ENCODE results near the gene RPS19.
A peak's percentile ranks its signal among the peaks of the same experiment; 100 is the strongest.
"Not testable (repeated sequence)": the region's sequence is repeated elsewhere in the genome, so short reads cannot be mapped to it uniquely, and the experiment has no call there.

The RPS19 gene

GRCh38 chr19:41912899-41913537 is 53.0 kb downstream of the RPS19 start:
- Histone ChIP-seq H3K4me1 (ENCODE audit: control insufficient read depth, insufficient read depth, low read length) (no peaks in the 10 kb centered on the region), H3K27me3 (replicated peaks; ENCODE audit: control insufficient read depth, insufficient read depth, low read length) (peaks cover 46% of the 10 kb centered on the region)

GRCh38 chr19:41913538-41914423 is 53.7 kb downstream of the RPS19 start:
- H3K36me3 ChIP-seq (ENCODE audit: control insufficient read depth, insufficient read depth, low read length, severe bottlenecking): no peaks in the 10 kb centered on the region
- peaks cover 53% of the 10 kb centered on the region for H3K27me3 ChIP-seq (replicated peaks; ENCODE audit: control insufficient read depth, insufficient read depth, low read length)
- H3K9me3 ChIP-seq (ENCODE audit: control insufficient read depth, low read length): no peaks in the 10 kb centered on the region
- no peak overlapping the region for H3K9ac ChIP-seq (ENCODE audit: low read length)
- H3K4me3 ChIP-seq (ENCODE audit: low read length): no peak overlapping the region
- H3K4me1 ChIP-seq (ENCODE audit: control insufficient read depth, insufficient read depth, low read length): no peaks in the 10 kb centered on the region
- no peak for DNase-seq (ENCODE audit: low read depth)

More at GRCh38 chr19:41912899-41913537, 53.0 kb downstream of the RPS19 start:
- Histone ChIP-seq H3K4me3 (ENCODE audit: low read length) (no peak overlapping the region), H3K36me3 (ENCODE audit: control insufficient read depth, insufficient read depth, low read length, severe bottlenecking) (no peaks in the 10 kb centered on the region), H3K9me3 (ENCODE audit: control insufficient read depth, low read length) (no peaks in the 10 kb centered on the region), H3K9ac (ENCODE audit: low read length) (no peak overlapping the region)
- peak; percentile 44 for DNase-seq (ENCODE audit: low read depth)

GRCh38 chr19:41914424-41914834 is 54.4 kb downstream of the RPS19 start:
- not testable (repeated sequence) for H3K9ac ChIP-seq (ENCODE audit: low read length); H3K36me3 ChIP-seq (ENCODE audit: control insufficient read depth, insufficient read depth, low read length, severe bottlenecking); H3K4me3 ChIP-seq (ENCODE audit: low read length); H3K4me1 ChIP-seq (ENCODE audit: control insufficient read depth, insufficient read depth, low read length); H3K9me3 ChIP-seq (ENCODE audit: control insufficient read depth, low read length); DNase-seq (ENCODE audit: low read depth)
- H3K27me3 ChIP-seq (replicated peaks; ENCODE audit: control insufficient read depth, insufficient read depth, low read length): peaks cover 60% of the 10 kb centered on the region

GRCh38 chr19:41915021-41915775 is 55.1 kb downstream of the RPS19 start:
- Histone ChIP-seq H3K9me3 (ENCODE audit: control insufficient read depth, low read length) (no peaks in the 10 kb centered on the region), H3K4me3 (ENCODE audit: low read length) (no peak overlapping the region), H3K9ac (ENCODE audit: low read length) (no peak overlapping the region), H3K4me1 (ENCODE audit: control insufficient read depth, insufficient read depth, low read length) (no peaks in the 10 kb centered on the region), H3K27me3 (replicated peaks; ENCODE audit: control insufficient read depth, insufficient read depth, low read length) (peaks cover 65% of the 10 kb centered on the region), H3K36me3 (ENCODE audit: control insufficient read depth, insufficient read depth, low read length, severe bottlenecking) (no peaks in the 10 kb centered on the region)
- peak; percentile 32 for DNase-seq (ENCODE audit: low read depth)

- no peaks in the 10 kb centered on the region for H3K4me1 ChIP-seq (ENCODE audit: control insufficient read depth, insufficient read depth, low read length)
- no peaks in the 10 kb centered on the region for H3K36me3 ChIP-seq (ENCODE audit: control insufficient read depth, insufficient read depth, low read length, severe bottlenecking)
- H3K9ac ChIP-seq (ENCODE audit: low read length): no peak overlapping the region
- no peak overlapping the region for H3K4me3 ChIP-seq (ENCODE audit: low read length)
- no peak for DNase-seq (ENCODE audit: low read depth)
- H3K9me3 ChIP-seq (ENCODE audit: control insufficient read depth, low read length): no peaks in the 10 kb centered on the region
- H3K27me3 ChIP-seq (replicated peaks; ENCODE audit: control insufficient read depth, insufficient read depth, low read length): peaks cover 65% of the 10 kb centered on the region
These were observed 55.8 kb downstream of the RPS19 start for GRCh38 chr19:41915776-41916414.

DNA sequence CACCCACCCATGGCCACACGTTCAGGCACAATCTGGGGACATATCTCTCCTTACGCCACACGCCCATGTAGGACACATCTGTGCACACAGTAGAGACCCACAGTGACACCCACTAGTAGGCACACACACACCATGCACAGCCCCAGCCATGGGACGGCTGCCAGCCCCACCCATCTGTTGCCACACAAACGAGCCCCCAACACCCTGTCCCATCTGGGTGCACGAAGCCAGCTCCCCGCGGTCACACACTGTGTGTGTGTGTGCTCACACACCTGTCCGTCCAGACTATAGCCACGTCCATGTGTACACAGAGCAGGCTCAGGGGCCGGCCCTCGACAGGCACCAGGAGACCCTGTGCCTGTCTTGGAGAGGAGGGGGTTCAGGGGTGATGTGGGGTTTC is 57.6 kb downstream of the RPS19 start:
- H3K27me3 ChIP-seq (replicated peaks; ENCODE audit: control insufficient read depth, insufficient read depth, low read length): peaks cover 57% of the 10 kb centered on the region
- no peaks in the 10 kb centered on the region for H3K9me3 ChIP-seq (ENCODE audit: control insufficient read depth, low read length)
- H3K36me3 ChIP-seq (ENCODE audit: control insufficient read depth, insufficient read depth, low read length, severe bottlenecking): no peaks in the 10 kb centered on the region
- no peak overlapping the region for H3K4me3 ChIP-seq (ENCODE audit: low read length)
- no peak for DNase-seq (ENCODE audit: low read depth)
- no peaks in the 10 kb centered on the region for H3K4me1 ChIP-seq (ENCODE audit: control insufficient read depth, insufficient read depth, low read length)
- H3K9ac ChIP-seq (ENCODE audit: low read length): no peak overlapping the region

DNA sequence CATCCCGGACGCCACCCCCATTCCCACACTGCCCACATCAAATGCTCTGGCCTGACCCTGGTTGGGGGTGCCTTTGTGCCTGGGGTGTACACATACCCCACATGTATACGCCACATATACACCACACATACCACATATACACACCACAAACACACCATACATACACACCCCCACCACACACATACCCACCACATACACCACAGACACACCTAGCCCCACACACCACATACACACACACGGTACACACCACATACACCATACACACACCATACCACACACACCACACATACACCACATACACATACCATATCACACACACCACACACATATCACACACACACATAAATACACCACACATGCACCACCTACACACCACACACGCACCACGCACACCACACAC is 58.0 kb downstream of the RPS19 start:
- Histone ChIP-seq H3K36me3 (ENCODE audit: control insufficient read depth, insufficient read depth, low read length, severe bottlenecking) (no peaks in the 10 kb centered on the region), H3K9ac (ENCODE audit: low read length) (no peak overlapping the region), H3K4me3 (ENCODE audit: low read length) (no peak overlapping the region), H3K4me1 (ENCODE audit: control insufficient read depth, insufficient read depth, low read length) (no peaks in the 10 kb centered on the region), H3K27me3 (replicated peaks; ENCODE audit: control insufficient read depth, insufficient read depth, low read length) (peaks cover 61% of the 10 kb centered on the region), H3K9me3 (ENCODE audit: control insufficient read depth, low read length) (no peaks in the 10 kb centered on the region)
- no peak for DNase-seq (ENCODE audit: low read depth)

- no peak overlapping the region for H3K9ac ChIP-seq (ENCODE audit: low read length)
- no peaks in the 10 kb centered on the region for H3K4me1 ChIP-seq (ENCODE audit: control insufficient read depth, insufficient read depth, low read length)
- no peak for DNase-seq (ENCODE audit: low read depth)
- H3K4me3 ChIP-seq (ENCODE audit: low read length): no peak overlapping the region
- H3K27me3 ChIP-seq (replicated peaks; ENCODE audit: control insufficient read depth, insufficient read depth, low read length): peaks cover 61% of the 10 kb centered on the region
- H3K36me3 ChIP-seq (ENCODE audit: control insufficient read depth, insufficient read depth, low read length, severe bottlenecking): no peaks in the 10 kb centered on the region
- no peaks in the 10 kb centered on the region for H3K9me3 ChIP-seq (ENCODE audit: control insufficient read depth, low read length)
These were observed 58.7 kb downstream of the RPS19 start for GRCh38 chr19:41918653-41919244.

DNA sequence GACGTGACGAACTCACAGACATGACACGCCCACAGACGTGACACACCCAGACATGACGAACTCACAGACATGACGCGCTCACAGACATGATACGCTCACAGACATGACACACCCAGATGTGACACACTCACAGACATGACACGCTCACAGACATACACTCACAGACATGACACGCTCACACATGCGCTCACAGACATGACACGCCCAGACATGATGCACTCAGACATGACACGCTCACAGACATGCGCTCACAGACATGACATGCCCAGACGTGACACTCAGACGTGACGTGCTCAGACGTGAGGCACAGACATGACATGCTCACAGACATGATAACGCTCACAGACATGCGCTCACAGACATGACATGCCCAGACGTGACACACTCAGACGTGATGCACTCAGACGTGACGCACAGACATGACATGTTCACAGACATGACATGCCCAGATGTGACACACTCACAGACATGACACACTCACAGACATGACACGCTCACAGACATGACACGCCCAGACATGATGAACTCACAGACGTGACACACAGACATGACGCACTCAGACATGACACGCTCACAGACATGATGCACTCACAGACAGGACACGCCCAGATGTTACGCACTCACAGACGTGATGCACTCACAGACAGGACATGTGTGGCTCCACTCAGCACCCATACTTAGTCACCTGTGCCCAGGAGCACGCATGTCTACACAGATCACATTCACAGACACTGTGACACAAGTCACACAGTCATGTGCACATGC is 60.1 kb downstream of the RPS19 start:
- H3K27me3 ChIP-seq (replicated peaks; ENCODE audit: control insufficient read depth, insufficient read depth, low read length): peaks cover 65% of the 10 kb centered on the region
- H3K9me3 ChIP-seq (ENCODE audit: control insufficient read depth, low read length): no peaks in the 10 kb centered on the region
- H3K4me1 ChIP-seq (ENCODE audit: control insufficient read depth, insufficient read depth, low read length): no peaks in the 10 kb centered on the region
- H3K36me3 ChIP-seq (ENCODE audit: control insufficient read depth, insufficient read depth, low read length, severe bottlenecking): no peaks in the 10 kb centered on the region
- H3K9ac ChIP-seq (ENCODE audit: low read length): no peak overlapping the region
- DNase-seq (ENCODE audit: low read depth): no peak
- no peak overlapping the region for H3K4me3 ChIP-seq (ENCODE audit: low read length)

GRCh38 chr19:41920882-41921576 is 61.0 kb downstream of the RPS19 start:
- H3K9ac ChIP-seq (ENCODE audit: low read length): no peak overlapping the region

More at GRCh38 chr19:41920882-41921576, 61.0 kb downstream of the RPS19 start:
- DNase-seq (ENCODE audit: low read depth): no peak
- H3K9me3 ChIP-seq (ENCODE audit: control insufficient read depth, low read length): no peaks in the 10 kb centered on the region
- H3K27me3 ChIP-seq (replicated peaks; ENCODE audit: control insufficient read depth, insufficient read depth, low read length): peaks cover 67% of the 10 kb centered on the region
- H3K4me1 ChIP-seq (ENCODE audit: control insufficient read depth, insufficient read depth, low read length): no peaks in the 10 kb centered on the region
- H3K4me3 ChIP-seq (ENCODE audit: low read length): no peak overlapping the region
- no peaks in the 10 kb centered on the region for H3K36me3 ChIP-seq (ENCODE audit: control insufficient read depth, insufficient read depth, low read length, severe bottlenecking)

Measured in adipocyte (in vitro differentiated cells).